Liver (tissue), 3 donors: ENCODE measurements around the gene TEX264.

ENCODE experiments used
- CTCF ChIP-seq: fragments of 150-350 bp; IDR thresholded peaks from 2 replicates; pipeline ENCODE4 v1.5.1; 2017; ENCODE audit warnings: improper control_type of control experiment, low read depth, low read length; ENCODE audit not compliant: missing input control
- FOXA1 ChIP-seq: IDR thresholded peaks from 2 replicates; pipeline ENCODE4 v1.6.1; 2016; ENCODE audit warnings: antibody characterized with exemption
- JUND ChIP-seq, 2 donors: IDR thresholded peaks; 2 replicates each; pipeline ENCODE4 v1.6.1; 2016; ENCODE audit warnings: antibody characterized with exemption in 2 of 2
- RAD21 ChIP-seq, 2 donors: IDR thresholded peaks; 2 replicates each; pipeline ENCODE4 v1.6.1; 2016; ENCODE audit warnings: antibody characterized with exemption in 2 of 2, mild to moderate bottlenecking in 2 of 2
- YY1 ChIP-seq: IDR thresholded peaks from 2 replicates; pipeline ENCODE4 v1.6.1; 2016; ENCODE audit warnings: antibody characterized with exemption, mild to moderate bottlenecking
- ZBTB33 ChIP-seq: IDR thresholded peaks from 2 replicates; pipeline ENCODE4 v1.6.1; 2016; ENCODE audit warnings: antibody characterized with exemption
- donor health status: healthy.
- donor health status: healthy.

GRCh38 chr3:51709675-51710074 lies 38.6 kb downstream of the TEX264 start:
- TF ChIP-seq CTCF: no peak
- no peak for TF ChIP-seq FOXA1
- TF ChIP-seq ZBTB33: no peak
- TF ChIP-seq JUND (IDR thresholded peaks at IDR 0.05): no peak
- TF ChIP-seq RAD21 (IDR thresholded peaks at IDR 0.05): no peak
- no peak for TF ChIP-seq YY1
